Keratinocyte (primary cell): ENCODE measurements around the gene DCAF4. TPM values are rescaled to one million over a fixed set of nuclear protein-coding genes. Genes with fewer than 3 reads are reported as not detected.
A peak's percentile ranks its signal among the peaks of the same experiment; 100 is the strongest.
"Not testable (repeated sequence)": the region's sequence is repeated elsewhere in the genome, so short reads cannot be mapped to it uniquely, and the experiment has no call there.

Experiments
- DNase-seq: peaks from one replicate; pipeline ENCODE4 v3.0.0-alpha.2; 2011; ENCODE audit warnings: low read depth, missing footprints, low spot score
- FAIRE-seq: peaks from 2 replicates; lab custom pipeline; 2011; peaks lifted over from hg19 to GRCh38; lab: Jason Lieb, UNC
- H2AFZ ChIP-seq: 2 replicates; pipeline ENCODE4 v1.6.0; 2012; ENCODE audit warnings: low read length, control low read depth, inconsistent platforms; ENCODE audit not compliant: control insufficient read depth
- H3K27ac ChIP-seq: 2 replicates; pipeline ENCODE4 v1.5.1; 2011; ENCODE audit warnings: low read length; ENCODE audit not compliant: control insufficient read depth, insufficient read depth
- H3K27me3 ChIP-seq: 3 replicates; pipeline ENCODE4 v1.6.0; 2011; ENCODE audit warnings: low read length; ENCODE audit not compliant: control insufficient read depth, insufficient read depth; ENCODE audit errors: extremely low read depth
- H3K36me3 ChIP-seq, 2 experiments: 2 replicates in 1 of 2; 3 replicates in 1 of 2; pipeline ENCODE4 v1.5.1; 2011; ENCODE audit warnings: low read length in 2 of 2, mild to moderate bottlenecking in 1 of 2; ENCODE audit not compliant: control insufficient read depth in 2 of 2, insufficient read depth in 2 of 2; ENCODE audit errors: extremely low read depth in 1 of 2
- H3K4me1 ChIP-seq: 3 replicates; pipeline ENCODE4 v1.5.1; 2011; ENCODE audit warnings: low read length; ENCODE audit not compliant: control insufficient read depth, insufficient read depth; ENCODE audit errors: extremely low read depth
- H3K4me2 ChIP-seq: 3 replicates; pipeline ENCODE4 v1.6.0; 2011; ENCODE audit warnings: low read depth, low read length; ENCODE audit not compliant: control insufficient read depth, insufficient read depth; ENCODE audit errors: extremely low read depth
- H3K4me3 ChIP-seq, 3 experiments: fragments of 200-600 bp in 1 of 3; sonication (generic) in 1 of 3; 2 replicates in 2 of 3; 3 replicates in 1 of 3; pipeline ENCODE4 v1.5.1; 2011 to 2016; ENCODE audit warnings: low read length in 3 of 3, mild to moderate bottlenecking in 3 of 3, control low read depth in 2 of 3, inconsistent platforms in 1 of 3, low read depth in 1 of 3, mixed read lengths in 1 of 3, mixed run types in 1 of 3, moderate library complexity in 1 of 3; ENCODE audit not compliant: control insufficient read depth in 2 of 3, insufficient read depth in 2 of 3; ENCODE audit errors: extremely low read depth in 1 of 3
- H3K79me2 ChIP-seq: 2 replicates; pipeline ENCODE4 v1.6.0; 2012; ENCODE audit warnings: low read length; ENCODE audit not compliant: control insufficient read depth, insufficient read depth
- H3K9ac ChIP-seq: 3 replicates; pipeline ENCODE4 v1.6.0; 2011; ENCODE audit warnings: low read length; ENCODE audit not compliant: control insufficient read depth, insufficient read depth; ENCODE audit errors: extremely low read depth
- H3K9me1 ChIP-seq: 3 replicates; pipeline ENCODE4 v1.6.0; 2011; ENCODE audit warnings: low read length; ENCODE audit not compliant: control insufficient read depth, insufficient read depth; ENCODE audit errors: extremely low read depth
- H3K9me3 ChIP-seq: 2 replicates; pipeline ENCODE4 v1.5.1; 2012; ENCODE audit warnings: low read depth, low read length; ENCODE audit not compliant: control insufficient read depth
- H4K20me1 ChIP-seq: 3 replicates; pipeline ENCODE4 v1.6.0; 2011; ENCODE audit warnings: low read length; ENCODE audit not compliant: control insufficient read depth, insufficient read depth; ENCODE audit errors: extremely low read depth
- EZH2 ChIP-seq: IDR thresholded peaks from one replicate; pipeline ENCODE4 v1.6.1; 2012; ENCODE audit warnings: inconsistent platforms, mild to moderate bottlenecking, low read length, moderate library complexity
- dilution Hi-C: fragments of 300-500 bp; cut with MboI; formaldehyde crosslinking; loops from one replicate; pipeline ENCODE4 v1.7.0; 2020; ENCODE audit warnings: low sequenced_read_pairs; ENCODE audit not compliant: extremely low pct_ligation_motif_present
- polyA plus RNA-seq, 5 experiments: library from polyadenylated mRNA; depleted of rRNA in 3 of 5; stranded (reverse) in 3 of 5; stranded (forward) in 1 of 5; unstranded in 1 of 5; fragments of >200 nt; gene quantifications; 1 replicate in 1 of 5; 2 replicates in 3 of 5; 3 replicates in 1 of 5; pipeline versions ENCODE4 v1.2.1 to v1.2.3, GENCODE V29; 2011 to 2012; ENCODE audit warnings: missing spikeins in 2 of 5, low read depth in 1 of 5, low replicate concordance in 1 of 5
- TF ChIP-seq, protein P1 (sequence below), 3 experiments: IDR thresholded peaks in 1 of 3; conservative IDR thresholded peaks in 1 of 3; optimal IDR thresholded peaks in 1 of 3; 2 replicates in 2 of 3; 3 replicates in 1 of 3; pipeline versions ENCODE3 to v1.5.1; 2011; ENCODE audit warnings: low read length in 3 of 3, mild to moderate bottlenecking in 3 of 3, moderate library complexity in 2 of 3, control low read depth in 1 of 3, inconsistent platforms in 1 of 3; ENCODE audit not compliant: insufficient read depth in 2 of 3; ENCODE audit errors: extremely low read depth in 1 of 3

DCAF4 gene
- polyA plus RNA-seq, 1 donor (not counting 4 experiments of a cell fraction or from before 2014, with no cell fraction given) = 26.1 TPM

DNA sequence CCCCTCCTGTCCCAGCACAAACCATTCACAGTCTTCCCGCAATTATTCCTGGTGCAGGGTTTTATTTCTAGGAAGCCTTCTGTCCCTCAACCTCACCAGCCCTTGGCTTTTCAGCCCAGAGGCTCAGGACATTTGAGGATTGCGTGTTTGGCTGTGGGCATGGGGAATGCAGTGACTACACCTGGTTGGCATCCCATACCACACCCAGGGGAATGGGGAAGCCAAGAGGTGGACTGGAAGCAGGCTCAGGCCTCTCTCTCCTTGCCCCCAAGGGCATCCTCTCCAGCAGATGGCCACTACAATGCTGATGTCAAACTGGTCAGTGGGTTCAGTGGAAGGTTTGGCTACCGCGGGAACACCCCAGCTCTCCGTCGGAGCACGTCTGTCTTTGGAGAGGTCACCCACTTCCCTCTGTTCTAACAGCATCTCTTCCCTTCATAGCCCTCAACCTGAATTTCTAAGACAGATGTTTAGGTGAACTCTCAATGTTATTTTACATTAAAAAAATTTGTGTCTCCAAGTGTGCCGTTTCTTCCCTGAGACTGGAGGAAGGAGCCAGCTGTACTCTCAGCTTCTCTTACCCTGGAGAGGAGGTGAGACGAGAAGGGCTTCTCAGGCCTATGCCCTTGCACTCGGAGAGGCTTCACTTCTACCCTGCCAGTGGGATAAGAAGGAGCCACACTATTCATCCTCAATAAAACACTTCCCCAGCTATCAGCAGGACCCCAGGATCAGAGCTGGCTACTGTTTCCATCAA is 35.5 kb downstream of the DCAF4 start:
- dilution Hi-C loops = no loop called here
- Histone ChIP-seq H3K9me3 (no peaks in the 10 kb centered on the region), H3K79me2 (no peaks in the 10 kb centered on the region), H3K4me2 (peak overlapping the region; percentile 56), H4K20me1 (no peaks in the 10 kb centered on the region), H3K27me3 (no peaks in the 10 kb centered on the region), H3K27ac (peak overlapping the region; percentile 69), H2AFZ (peak overlapping the region; percentile 66), H3K36me3 (peaks cover 7 to 8% of the 10 kb centered on the region in 2 experiments), H3K4me3 (no peak overlapping the region), H3K9ac (peak overlapping the region; percentile 60), H3K9me1 (peaks cover 3% of the 10 kb centered on the region), H3K4me1 (peaks cover 17% of the 10 kb centered on the region)
- TF ChIP-seq, protein P1, sequence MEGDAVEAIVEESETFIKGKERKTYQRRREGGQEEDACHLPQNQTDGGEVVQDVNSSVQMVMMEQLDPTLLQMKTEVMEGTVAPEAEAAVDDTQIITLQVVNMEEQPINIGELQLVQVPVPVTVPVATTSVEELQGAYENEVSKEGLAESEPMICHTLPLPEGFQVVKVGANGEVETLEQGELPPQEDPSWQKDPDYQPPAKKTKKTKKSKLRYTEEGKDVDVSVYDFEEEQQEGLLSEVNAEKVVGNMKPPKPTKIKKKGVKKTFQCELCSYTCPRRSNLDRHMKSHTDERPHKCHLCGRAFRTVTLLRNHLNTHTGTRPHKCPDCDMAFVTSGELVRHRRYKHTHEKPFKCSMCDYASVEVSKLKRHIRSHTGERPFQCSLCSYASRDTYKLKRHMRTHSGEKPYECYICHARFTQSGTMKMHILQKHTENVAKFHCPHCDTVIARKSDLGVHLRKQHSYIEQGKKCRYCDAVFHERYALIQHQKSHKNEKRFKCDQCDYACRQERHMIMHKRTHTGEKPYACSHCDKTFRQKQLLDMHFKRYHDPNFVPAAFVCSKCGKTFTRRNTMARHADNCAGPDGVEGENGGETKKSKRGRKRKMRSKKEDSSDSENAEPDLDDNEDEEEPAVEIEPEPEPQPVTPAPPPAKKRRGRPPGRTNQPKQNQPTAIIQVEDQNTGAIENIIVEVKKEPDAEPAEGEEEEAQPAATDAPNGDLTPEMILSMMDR (optimal IDR thresholded peaks at IDR 0.05 in 1 of 3, IDR thresholded peaks at IDR 0.05 in 1 of 3, conservative IDR thresholded peaks at IDR 0.05 in 1 of 3; ENCODE audit: extremely low read depth in 1 of 3, insufficient read depth in 2 of 3, low read length in 3 of 3) = no peak
- TF ChIP-seq EZH2 = no peak
- FAIRE-seq (peak; percentile 94), DNase-seq (peak; percentile 67)

DNA sequence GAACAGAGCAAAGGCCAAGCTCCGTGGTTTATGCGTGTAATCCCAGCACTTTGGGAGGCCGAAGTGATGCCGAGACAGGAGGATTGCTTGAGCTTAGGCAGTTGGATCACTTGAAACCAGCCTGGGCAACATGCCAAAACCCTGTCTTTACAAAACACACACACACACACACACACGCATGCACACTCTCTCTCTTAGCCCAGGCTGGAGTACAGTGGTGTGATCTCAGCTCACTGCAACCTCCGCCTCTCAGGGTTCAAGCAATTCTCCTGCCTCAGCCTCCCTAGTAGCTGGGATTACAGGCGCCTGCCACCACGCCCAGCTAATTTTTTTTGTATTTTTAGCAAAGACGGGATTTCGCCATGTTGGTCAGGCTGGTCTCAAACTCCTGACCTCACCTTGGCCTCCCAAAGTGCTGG is 36.1 kb downstream of the DCAF4 start:
- DNase-seq = not testable (repeated sequence)
- Histone ChIP-seq H3K27ac (peak overlapping the region; percentile 69), H3K4me2 (peak overlapping the region; percentile 56)

More for the DNA sequence above, 36.1 kb downstream of the DCAF4 start:
- Histone ChIP-seq H3K9ac (peak overlapping the region; percentile 60), H2AFZ (peak overlapping the region; percentile 3), H3K4me1 (peaks cover 17% of the 10 kb centered on the region)
- FAIRE-seq, H3K79me2 ChIP-seq, H3K9me1 ChIP-seq, H3K9me3 ChIP-seq, H3K27me3 ChIP-seq, dilution Hi-C loops, H3K4me3 ChIP-seq, H3K36me3 ChIP-seq, H4K20me1 ChIP-seq: not testable (repeated sequence)
